ENCODE measurements around the gene DCAF8.
"Not testable (repeated sequence)": the region's sequence is repeated elsewhere in the genome, so short reads cannot be mapped to it uniquely, and the experiment has no call there.

The DCAF8 gene

GRCh38 chr1:160261893-160262794 lies at the start of gene DCAF8:
TSS of gene DCAF8 (minus strand) at chr1:160262549. CDS start at chr1:160244008, 18,541 bp downstream.
- ATAC-seq, result peak; percentile 84 to 86

GRCh38 chr1:160309571-160309970 lies 47.2 kb upstream of the DCAF8 start:
- ATAC-seq, result no peak

GRCh38 chr1:160309185-160309557 lies 46.8 kb upstream of the DCAF8 start:
- ATAC-seq, result no peak

GRCh38 chr1:160308451-160309184 lies 46.3 kb upstream of the DCAF8 start:
- no peak for ATAC-seq

GRCh38 chr1:160307118-160307791 lies 44.9 kb upstream of the DCAF8 start:
- ATAC-seq, result no peak

- no peak for ATAC-seq
Measured at GRCh38 chr1:160300173-160300572, 37.8 kb upstream of the DCAF8 start.

- no peak for ATAC-seq
Measured at GRCh38 chr1:160296036-160296435, 33.7 kb upstream of the DCAF8 start.

- no peak for ATAC-seq
Measured at GRCh38 chr1:160293020-160293968, 30.9 kb upstream of the DCAF8 start.

- ATAC-seq, result peak; percentile 94 to 95
Measured at GRCh38 chr1:160291248-160292220, 29.2 kb upstream of the DCAF8 start.

GRCh38 chr1:160287769-160288168 lies 25.4 kb upstream of the DCAF8 start:
- not testable (repeated sequence) for ATAC-seq

GRCh38 chr1:160285506-160285905 lies 23.2 kb upstream of the DCAF8 start:
- ATAC-seq, result no peak

- ATAC-seq, result peak; percentile 100
Measured at GRCh38 chr1:160284782-160285344, 22.5 kb upstream of the DCAF8 start, which contains the start of gene PEX19. TSS of gene PEX19 (minus strand) at chr1:160285133. CDS start at chr1:160285124, 9 bp downstream.

- peak in 1 of 2 donors; percentile 4 for ATAC-seq
Measured at GRCh38 chr1:160284220-160284781, 22.0 kb upstream of the DCAF8 start.

GRCh38 chr1:160282807-160283206 lies 20.5 kb upstream of the DCAF8 start:
- no peak for ATAC-seq

GRCh38 chr1:160277987-160278386 lies 15.6 kb upstream of the DCAF8 start:
- ATAC-seq, result no peak

- no peak for ATAC-seq
Measured at GRCh38 chr1:160277330-160277729, 15.0 kb upstream of the DCAF8 start.

- ATAC-seq, result no peak
Measured at GRCh38 chr1:160271025-160271424, 8.7 kb upstream of the DCAF8 start.

GRCh38 chr1:160267284-160267991 lies 5.1 kb upstream of the DCAF8 start:
- ATAC-seq, result no peak

- no peak for ATAC-seq
Measured at GRCh38 chr1:160264795-160265307, 2.5 kb upstream of the DCAF8 start.
